Activated naive CD4-positive, alpha-beta T cell treated with anti-CD3 and anti-CD28 coated beads for 36 hours (primary cell): Measurements from ENCODE around the gene SLC11A2. TPM values are rescaled to one million over a fixed set of nuclear protein-coding genes. Genes with fewer than 3 reads are reported as not detected.
A peak's percentile ranks its signal among the peaks of the same experiment; 100 is the strongest.

Experiments used
- CTCF ChIA-PET: fragments of 350-600 bp; sonication (Branson Sonifier 250); formaldehyde crosslinking; loops from one replicate; lab custom pipeline; 2021; ENCODE audit warnings: antibody characterized with exemption; lab: Charles Lee
- DNase-seq: peaks from one replicate; pipeline ENCODE4 v3.0.0-alpha.2; 2020
- H3K27ac Mint-ChIP-seq: one replicate; pipeline ENCODE4 v1.8.0; 2021; ENCODE audit warnings: mild to moderate bottlenecking, mixed read lengths
- H3K27me3 Mint-ChIP-seq: one replicate; pipeline ENCODE4 v1.8.0; 2021; ENCODE audit warnings: low read depth, mixed read lengths
- H3K36me3 Mint-ChIP-seq: one replicate; pipeline ENCODE4 v1.8.0; 2021; ENCODE audit warnings: low read depth, mixed read lengths
- H3K4me1 Mint-ChIP-seq: one replicate; pipeline ENCODE4 v1.8.0; 2021; ENCODE audit warnings: low read depth, mixed read lengths
- H3K4me3 Mint-ChIP-seq: one replicate; pipeline ENCODE4 v1.8.0; 2021; ENCODE audit warnings: mild to moderate bottlenecking, moderate library complexity, mixed read lengths
- H3K9me3 Mint-ChIP-seq: one replicate; pipeline ENCODE4 v1.8.0; 2021; ENCODE audit warnings: mixed read lengths
- intact Hi-C: fragments of 100-400 bp; cut with micrococcal nuclease; formaldehyde crosslinking; loops from one replicate; pipeline ENCODE4 v1.15.1; 2023
- total RNA-seq, 2 experiments: library from RNA; stranded (reverse); gene quantifications; one replicate each; pipeline ENCODE4 v1.2.3, GENCODE V29; 2021

The SLC11A2 gene
- total RNA-seq, 2 experiments from 2014 or later = 18.6 to 27.0 TPM

- Mint-ChIP-seq H3K27me3 (no peaks in the 10 kb centered on the region), H3K27ac (peak overlapping the region; percentile 69), H3K9me3 (no peaks in the 10 kb centered on the region), H3K4me1 (peaks cover 47% of the 10 kb centered on the region), H3K36me3 (peaks cover 18% of the 10 kb centered on the region), H3K4me3 (peak overlapping the region; percentile 19)
- DNase-seq = no peak
- intact Hi-C loops = loop anchor here (1.0 kb wide), 1 partner anchor 17 kb away; no protein-coding TSS in a partner anchor
- CTCF ChIA-PET = interaction anchor here (0.5 to 0.6 kb wide), 2 partner anchors 78 to 459 kb away, joined by 3 read pairs; no protein-coding TSS in a partner anchor
Measured at GRCh38 chr12:51008329-51009055, 17.7 kb downstream of the SLC11A2 start.

- CTCF ChIA-PET = interaction anchor here (1.2 to 2.6 kb wide), 2 partner anchors 22 to 24 kb away, joined by 3 to 10 read pairs; no protein-coding TSS in a partner anchor
- Mint-ChIP-seq H3K27ac (no peak overlapping the region), H3K4me1 (peaks cover 24% of the 10 kb centered on the region), H3K36me3 (peaks cover 22% of the 10 kb centered on the region), H3K9me3 (no peaks in the 10 kb centered on the region), H3K4me3 (no peak overlapping the region), H3K27me3 (no peaks in the 10 kb centered on the region)
- intact Hi-C loops = no loop called here
- DNase-seq = no peak
Measured at GRCh38 chr12:51005671-51006070, 20.5 kb downstream of the SLC11A2 start.

DNA sequence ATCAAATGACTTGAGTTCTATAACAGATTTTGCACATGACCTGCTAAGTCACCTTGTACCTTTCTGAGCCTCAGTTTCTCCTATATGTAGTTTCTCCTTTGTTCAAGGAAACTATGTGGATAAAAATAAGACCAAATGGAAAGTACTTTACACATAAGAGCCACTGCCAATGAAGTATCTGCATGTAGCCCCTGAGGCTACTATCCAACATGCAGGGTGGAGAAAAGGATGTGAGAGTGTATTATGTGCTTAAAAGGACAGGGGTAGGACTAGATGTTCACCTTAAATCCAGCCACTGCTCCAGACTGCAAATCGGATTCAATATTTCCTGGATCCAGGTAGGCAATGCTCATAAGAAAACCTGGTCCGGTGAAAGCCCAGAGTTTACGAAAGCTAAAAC lies 21.2 kb downstream of the SLC11A2 start:
- Mint-ChIP-seq H3K27me3 (no peaks in the 10 kb centered on the region), H3K9me3 (no peaks in the 10 kb centered on the region), H3K4me1 (peaks cover 24% of the 10 kb centered on the region), H3K27ac (no peak overlapping the region), H3K36me3 (peaks cover 28% of the 10 kb centered on the region), H3K4me3 (no peak overlapping the region)
- no peak for DNase-seq
- CTCF ChIA-PET = no interaction called here
- intact Hi-C loops = no loop called here

DNA sequence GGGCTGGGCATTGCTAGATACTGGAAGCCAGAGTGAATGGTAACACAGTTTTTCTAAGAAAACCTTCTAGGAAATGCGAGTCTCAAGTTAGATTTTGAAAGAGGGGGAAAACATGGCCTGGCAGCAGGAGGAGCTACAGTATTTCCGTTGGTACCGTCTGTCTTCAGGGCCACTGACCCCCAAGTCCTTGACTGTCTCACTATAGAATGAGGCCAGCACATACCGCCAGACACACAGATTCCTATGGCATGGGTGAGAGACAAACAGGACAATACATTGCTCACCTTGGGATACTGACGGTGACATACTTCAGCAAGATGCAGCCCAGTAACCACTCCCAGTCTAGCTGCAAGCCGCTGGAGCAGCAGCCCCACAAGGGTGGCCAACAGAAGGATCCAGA lies 21.7 kb downstream of the SLC11A2 start:
- peaks cover 23% of the 10 kb centered on the region for H3K4me1 Mint-ChIP-seq
- H3K9me3 Mint-ChIP-seq = no peaks in the 10 kb centered on the region
- peaks cover 30% of the 10 kb centered on the region for H3K36me3 Mint-ChIP-seq
- H3K4me3 Mint-ChIP-seq = no peak overlapping the region
- CTCF ChIA-PET = no interaction called here
- no peak for DNase-seq
- H3K27ac Mint-ChIP-seq = no peak overlapping the region
- H3K27me3 Mint-ChIP-seq = no peaks in the 10 kb centered on the region
- intact Hi-C loops = no loop called here

GRCh38 chr12:51001799-51002198 lies 24.4 kb downstream of the SLC11A2 start:
- intact Hi-C loops = no loop called here
- Mint-ChIP-seq H3K27me3 (no peaks in the 10 kb centered on the region), H3K9me3 (no peaks in the 10 kb centered on the region), H3K4me1 (peaks cover 17% of the 10 kb centered on the region), H3K36me3 (peaks cover 33% of the 10 kb centered on the region), H3K4me3 (no peak overlapping the region), H3K27ac (no peak overlapping the region)
- CTCF ChIA-PET = interaction anchor here (0.6 to 1.4 kb wide), 3 partner anchors 19 to 32 kb away, joined by 3 to 4 read pairs (median 3); no protein-coding TSS in a partner anchor
- DNase-seq = no peak

- DNase-seq = peak; percentile 32
- Mint-ChIP-seq H3K36me3 (peaks cover 39% of the 10 kb centered on the region), H3K27me3 (no peaks in the 10 kb centered on the region), H3K4me1 (peaks cover 17% of the 10 kb centered on the region), H3K4me3 (no peak overlapping the region), H3K9me3 (no peaks in the 10 kb centered on the region), H3K27ac (peak overlapping the region; percentile 11)
- intact Hi-C loops = no loop called here
- CTCF ChIA-PET = interaction anchor here (0.6 kb wide), 1 partner anchor 89 kb away, joined by 3 read pairs; no protein-coding TSS in a partner anchor
Measured at GRCh38 chr12:51000245-51000644, 25.9 kb downstream of the SLC11A2 start.

- peaks cover 41% of the 10 kb centered on the region for H3K36me3 Mint-ChIP-seq
- H3K4me1 Mint-ChIP-seq = peaks cover 17% of the 10 kb centered on the region
- H3K9me3 Mint-ChIP-seq = no peaks in the 10 kb centered on the region
- no peaks in the 10 kb centered on the region for H3K27me3 Mint-ChIP-seq
- no peak for DNase-seq
- H3K4me3 Mint-ChIP-seq = no peak overlapping the region
- intact Hi-C loops = no loop called here
- no peak overlapping the region for H3K27ac Mint-ChIP-seq
- CTCF ChIA-PET = no interaction called here
Measured at GRCh38 chr12:50999093-50999492, 27.1 kb downstream of the SLC11A2 start.

- intact Hi-C loops = no loop called here
- no peak for DNase-seq
- Mint-ChIP-seq H3K4me3 (no peak overlapping the region), H3K4me1 (peaks cover 22% of the 10 kb centered on the region), H3K36me3 (peaks cover 44% of the 10 kb centered on the region), H3K9me3 (no peaks in the 10 kb centered on the region), H3K27ac (no peak overlapping the region), H3K27me3 (no peaks in the 10 kb centered on the region)
- CTCF ChIA-PET = interaction anchor here (0.7 kb wide), 1 partner anchor 31 kb away, joined by 3 read pairs; no protein-coding TSS in a partner anchor
Measured at GRCh38 chr12:50992819-50993218, 33.4 kb downstream of the SLC11A2 start.

DNA sequence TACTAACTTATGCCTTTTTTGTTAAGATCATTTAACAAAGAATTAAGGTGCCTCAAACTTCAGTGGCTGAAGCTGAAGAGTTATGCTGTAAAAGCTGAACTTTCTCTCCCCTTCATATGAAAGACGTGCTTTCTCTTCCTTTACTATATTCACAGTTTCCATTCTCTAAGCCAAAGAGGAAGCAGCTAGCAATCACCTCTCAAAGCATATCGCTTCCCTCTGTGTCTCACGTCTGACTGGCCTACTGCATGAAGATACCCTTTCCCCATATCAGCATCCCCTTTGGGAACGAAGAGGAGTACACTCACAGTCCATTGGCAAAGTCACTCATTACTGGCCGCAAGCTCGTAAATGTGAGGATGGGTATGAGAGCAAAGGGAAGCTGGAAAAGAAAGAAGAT lies 34.9 kb downstream of the SLC11A2 start:
- intact Hi-C loops = no loop called here
- Mint-ChIP-seq H3K36me3 (peaks cover 40% of the 10 kb centered on the region), H3K27me3 (no peaks in the 10 kb centered on the region), H3K27ac (no peak overlapping the region), H3K4me3 (no peak overlapping the region), H3K4me1 (peaks cover 36% of the 10 kb centered on the region), H3K9me3 (no peaks in the 10 kb centered on the region)
- CTCF ChIA-PET = interaction anchor here (0.6 to 2.4 kb wide), 2 partner anchors 11 to 29 kb away, joined by 4 to 5 read pairs; no protein-coding TSS in a partner anchor
- no peak for DNase-seq

DNA sequence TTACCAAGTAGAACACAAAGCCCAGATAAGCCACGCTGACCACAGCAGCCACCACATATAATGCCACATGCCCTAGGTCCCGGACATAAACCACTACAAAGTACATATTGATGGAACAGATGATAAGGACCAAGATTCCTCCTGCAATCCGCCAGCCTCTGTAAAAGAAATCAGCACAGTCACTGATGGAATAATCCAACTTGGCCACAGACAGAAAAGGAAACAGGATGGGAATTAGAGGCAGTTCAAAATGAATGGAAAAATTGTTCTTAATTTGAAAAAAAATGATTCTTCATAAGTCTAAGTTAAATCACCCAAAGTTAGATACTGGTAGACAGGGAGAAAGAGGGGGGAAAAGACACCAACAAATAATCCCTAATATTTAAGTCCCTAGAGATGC lies 35.4 kb downstream of the SLC11A2 start:
- CTCF ChIA-PET = interaction anchor here (2.4 kb wide), 1 partner anchor 10 kb away, joined by 5 read pairs; no protein-coding TSS in a partner anchor
- H3K27ac Mint-ChIP-seq = peak overlapping the region; percentile 14
- peaks cover 41% of the 10 kb centered on the region for H3K4me1 Mint-ChIP-seq
- intact Hi-C loops = no loop called here
- no peak overlapping the region for H3K4me3 Mint-ChIP-seq
- no peaks in the 10 kb centered on the region for H3K9me3 Mint-ChIP-seq
- H3K27me3 Mint-ChIP-seq = no peaks in the 10 kb centered on the region
- no peak for DNase-seq
- peaks cover 40% of the 10 kb centered on the region for H3K36me3 Mint-ChIP-seq

DNA sequence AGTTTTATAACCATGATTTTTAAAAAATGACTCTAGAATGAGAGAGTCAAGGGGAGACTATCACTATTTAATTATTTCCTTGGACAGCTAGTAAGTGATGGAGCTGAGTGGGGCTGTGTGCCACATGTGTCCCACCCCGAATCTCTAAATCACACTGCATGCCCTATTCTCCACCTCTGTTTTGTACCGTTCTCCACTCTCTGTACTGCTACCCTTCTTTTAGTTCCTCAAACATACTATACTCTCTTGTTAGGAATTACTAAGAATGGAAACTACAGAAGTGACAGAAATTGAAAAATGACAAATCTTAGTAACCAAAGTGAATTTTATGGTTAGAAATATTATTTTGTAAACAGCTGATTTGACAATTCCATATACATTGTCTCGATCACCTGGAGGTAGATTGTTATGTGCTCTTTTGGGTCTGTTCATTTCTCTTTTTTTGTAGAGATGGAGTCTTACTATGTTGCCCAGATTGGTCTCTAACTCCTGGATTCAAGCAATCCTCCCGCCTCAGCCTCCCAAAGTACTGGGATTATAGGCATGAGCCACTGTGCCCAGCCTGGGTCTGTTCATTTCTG lies 35.9 kb downstream of the SLC11A2 start:
- DNase-seq = no peak
- intact Hi-C loops = no loop called here
- H3K36me3 Mint-ChIP-seq = peaks cover 35% of the 10 kb centered on the region
- no peaks in the 10 kb centered on the region for H3K27me3 Mint-ChIP-seq
- peaks cover 47% of the 10 kb centered on the region for H3K4me1 Mint-ChIP-seq
- H3K4me3 Mint-ChIP-seq = no peak overlapping the region
- H3K27ac Mint-ChIP-seq = peak overlapping the region; percentile 14
- H3K9me3 Mint-ChIP-seq = no peaks in the 10 kb centered on the region
- CTCF ChIA-PET = interaction anchor here (2.4 kb wide), 1 partner anchor 10 kb away, joined by 5 read pairs; no protein-coding TSS in a partner anchor

DNA sequence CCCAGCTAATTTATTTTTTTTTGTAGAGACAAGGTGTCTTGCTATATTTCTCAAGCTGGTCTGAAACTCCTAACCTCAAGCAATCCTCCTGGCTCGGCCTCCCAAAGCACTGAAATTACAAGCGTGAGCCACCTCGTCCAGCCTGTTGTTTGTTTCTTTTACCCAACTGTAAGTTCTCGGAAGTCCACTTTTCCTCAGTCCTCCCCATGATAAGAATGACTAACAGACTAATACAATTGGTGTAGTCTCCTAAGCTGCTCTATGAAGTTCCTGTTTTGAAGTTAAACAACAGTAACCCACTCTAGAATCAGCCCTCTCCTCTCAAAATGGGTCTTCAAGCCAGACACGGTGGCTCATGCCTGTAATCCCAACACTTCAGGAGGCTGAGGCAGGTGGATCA lies 37.3 kb downstream of the SLC11A2 start:
- DNase-seq = no peak
- Mint-ChIP-seq H3K27ac (no peak overlapping the region), H3K4me3 (no peak overlapping the region), H3K36me3 (peaks cover 28% of the 10 kb centered on the region), H3K4me1 (peaks cover 56% of the 10 kb centered on the region), H3K27me3 (no peaks in the 10 kb centered on the region), H3K9me3 (no peaks in the 10 kb centered on the region)
- CTCF ChIA-PET = interaction anchor here (5.2 kb wide), 2 partner anchors 39 to 163 kb away, joined by 29 to 33 read pairs; partner anchors contain the start of gene SLC11A2
- intact Hi-C loops = no loop called here
